OCI-LY7 (cell line): Measurements from ENCODE around the gene FBXW7.

Source experiments
- EZH2phosphoT487 ChIP-seq: fragments of 200-600 bp; sonication (generic); IDR thresholded peaks from 2 replicates; pipeline ENCODE4 v1.6.1; 2018; ENCODE audit warnings: low read depth, borderline replicate concordance, mild to moderate bottlenecking, mixed run types, antibody characterized with exemption, low read length, moderate library complexity, mixed read lengths
- TF ChIP-seq, protein P1 (sequence below): fragments of 200-600 bp; sonication (generic); conservative IDR thresholded peaks from 2 replicates; pipeline ENCODE4 v1.5.1; 2014; ENCODE audit warnings: mild to moderate bottlenecking, antibody characterized with exemption, low read length, moderate library complexity, mixed read lengths

DNA sequence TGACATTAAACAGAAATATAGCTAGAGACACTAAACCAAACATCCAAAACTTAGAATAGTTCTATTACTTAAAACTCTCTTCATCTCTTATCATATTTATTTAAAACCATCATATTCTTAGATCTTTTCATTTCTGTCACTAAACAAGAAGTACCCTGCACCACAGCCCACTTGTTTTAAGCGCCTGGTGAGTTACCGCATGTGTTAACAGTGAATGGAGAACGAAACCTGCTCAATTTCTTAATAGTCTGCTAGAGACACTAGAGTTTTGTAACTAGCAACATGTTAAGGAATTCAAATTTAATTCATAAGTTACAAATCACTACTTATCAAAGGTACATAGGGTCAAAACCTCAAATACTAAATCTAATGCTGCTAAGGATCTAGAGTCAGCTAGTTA lies 111.5 kb downstream of the FBXW7 start:
- TF ChIP-seq, protein P1, sequence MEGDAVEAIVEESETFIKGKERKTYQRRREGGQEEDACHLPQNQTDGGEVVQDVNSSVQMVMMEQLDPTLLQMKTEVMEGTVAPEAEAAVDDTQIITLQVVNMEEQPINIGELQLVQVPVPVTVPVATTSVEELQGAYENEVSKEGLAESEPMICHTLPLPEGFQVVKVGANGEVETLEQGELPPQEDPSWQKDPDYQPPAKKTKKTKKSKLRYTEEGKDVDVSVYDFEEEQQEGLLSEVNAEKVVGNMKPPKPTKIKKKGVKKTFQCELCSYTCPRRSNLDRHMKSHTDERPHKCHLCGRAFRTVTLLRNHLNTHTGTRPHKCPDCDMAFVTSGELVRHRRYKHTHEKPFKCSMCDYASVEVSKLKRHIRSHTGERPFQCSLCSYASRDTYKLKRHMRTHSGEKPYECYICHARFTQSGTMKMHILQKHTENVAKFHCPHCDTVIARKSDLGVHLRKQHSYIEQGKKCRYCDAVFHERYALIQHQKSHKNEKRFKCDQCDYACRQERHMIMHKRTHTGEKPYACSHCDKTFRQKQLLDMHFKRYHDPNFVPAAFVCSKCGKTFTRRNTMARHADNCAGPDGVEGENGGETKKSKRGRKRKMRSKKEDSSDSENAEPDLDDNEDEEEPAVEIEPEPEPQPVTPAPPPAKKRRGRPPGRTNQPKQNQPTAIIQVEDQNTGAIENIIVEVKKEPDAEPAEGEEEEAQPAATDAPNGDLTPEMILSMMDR: no peak
- no peak for TF ChIP-seq EZH2phosphoT487
